Heart right ventricle (tissue), 16 donors: ENCODE results near the gene ADAMTS1. TPM values are rescaled to one million over a fixed set of nuclear protein-coding genes. Genes with fewer than 3 reads are reported as not detected.

ENCODE experiments used
- ATAC-seq, 8 donors: fragments of 200-7000 bp; cut with Tn5 transposase; one replicate each; pipeline ENCODE4 v1.9.1; 2020; ENCODE audit warnings: mild to moderate bottlenecking in 8 of 8, moderate library complexity in 8 of 8, moderate number of reproducible peaks in 1 of 8
- DNase-seq, 2 donors: peaks; one replicate each; pipeline ENCODE4 v3.0.0-alpha.2; 2020
- H3K27ac ChIP-seq, 10 donors: fragments of 200-600 bp; sonication (generic) in 2 of 10; one replicate each; pipeline versions ENCODE4 v1.5.0 to v1.8.0; 2020 to 2022; ENCODE audit warnings: mild to moderate bottlenecking in 3 of 10
- H3K27me3 ChIP-seq, 7 donors: fragments of 200-600 bp; one replicate each; pipeline ENCODE4 v1.8.0; 2021 to 2022; ENCODE audit warnings: mild to moderate bottlenecking in 2 of 7
- H3K36me3 ChIP-seq, 9 donors: fragments of 200-600 bp; sonication (generic) in 1 of 9; one replicate each; pipeline versions ENCODE4 v1.5.0 to v1.8.0; 2020 to 2022; ENCODE audit warnings: mild to moderate bottlenecking in 2 of 9
- H3K4me1 ChIP-seq, 9 donors: fragments of 200-600 bp; sonication (generic) in 1 of 9; one replicate each; pipeline versions ENCODE4 v1.5.0 to v1.8.0; 2020 to 2022; ENCODE audit warnings: mild to moderate bottlenecking in 4 of 9
- H3K4me3 ChIP-seq, 10 donors: fragments of 200-600 bp; sonication (generic) in 2 of 10; one replicate each; pipeline versions ENCODE4 v1.5.0 to v1.8.0; 2020 to 2022; ENCODE audit warnings: mild to moderate bottlenecking in 7 of 10, moderate library complexity in 2 of 10
- H3K9me3 ChIP-seq, 11 donors: fragments of 200-600 bp in 10 of 11; sonication (generic) in 2 of 11; one replicate each; pipeline versions ENCODE4 v1.5.0 to v1.8.0; 2013 to 2022; ENCODE audit warnings: mild to moderate bottlenecking in 2 of 11, control low read depth in 1 of 11, moderate library complexity in 1 of 11
- CTCF ChIP-seq, 9 donors: fragments of 200-600 bp; sonication (generic) in 2 of 9; IDR thresholded peaks; one replicate each; pipeline versions ENCODE4 v1.5.0 to v1.8.0; 2021 to 2022; ENCODE audit warnings: antibody characterized with exemption in 9 of 9, mild to moderate bottlenecking in 5 of 9, moderate library complexity in 1 of 9
- WGBS, 2 donors: extraction: QIAGEN DNeasy Blood & Tissue Kit; methylation state at CpG; one replicate each; pipeline ENCODE4 v1.1.7; 2013; ENCODE audit warnings: inconsistent platforms in 1 of 2; 5-methylcytosine and 5-hydroxymethylcytosine counted together
- intact Hi-C, 10 donors: fragments of 100-400 bp; cut with DNase I; formaldehyde crosslinking; loops; one replicate each; pipeline versions ENCODE4 v1.11.1 to v1.14.2; 2022
- polyA plus RNA-seq, 2 donors: library from polyadenylated mRNA; stranded (reverse); fragments of 200-250 nt; gene quantifications; one replicate each; pipeline ENCODE4 v1.2.3, GENCODE V29; 2013
- total RNA-seq, 10 donors: library from RNA; stranded (reverse); fragmentation: NEBNext Ultra II Directional in 3 of 10; extraction: Animal tissue kit (Norgen Biotek cat#: 25700) in 3 of 10; gene quantifications; one replicate each; pipeline versions ENCODE4 v1.2.1 to v1.2.4, GENCODE V29; 2021 to 2023
- donor health status: Arrhythmogenic right ventricular cardiomyopathy.
- donor health status: ischemic (EF 13 %, LVEDD 7.1; RV severe dilation, severe dysfunction).
- donor health status: healthy with polysubstance abuse.
- donor health status: DM: no; HTN: yes; CAD: no.
- donor health status: DM: no; HTN: no; CAD: no.
- donor health status: ischemic (EF 25% LVEDD 6.9; RV normal size, moderate dysfunction).
- donor health status: ischemic (EF 25% LVEDD 5.7; RV mildly dilated, moderate dysfunction).
- donor health status: healthy.
- donor health status: DM: yes; HTN: yes; CAD: no.
- donor health status: Ischemic cardiomyopathy.
- donor health status: ischemic (EF 35%, LVEDD 5.7; RV mildly dilated, moderate dysfunction).
- donor health status: nonischemic (EF 11% LVEDD 7.7; RV severe dilation, severe dysfunction).
- donor health status: DM: yes; HTN: yes; CAD: no.
- donor health status: PGD.
- donor health status: ischemic (EF 29% LVEDD 5.4; RV normal size, mild dysfunction).
- donor health status: nonischemic (EF 23%, LVEDD 6.1; RV moderate dilation, normal function).

Gene ADAMTS1
- total and polyA plus RNA-seq, 12 donors = 20.4 to 169 (median 74.8) TPM

DNA sequence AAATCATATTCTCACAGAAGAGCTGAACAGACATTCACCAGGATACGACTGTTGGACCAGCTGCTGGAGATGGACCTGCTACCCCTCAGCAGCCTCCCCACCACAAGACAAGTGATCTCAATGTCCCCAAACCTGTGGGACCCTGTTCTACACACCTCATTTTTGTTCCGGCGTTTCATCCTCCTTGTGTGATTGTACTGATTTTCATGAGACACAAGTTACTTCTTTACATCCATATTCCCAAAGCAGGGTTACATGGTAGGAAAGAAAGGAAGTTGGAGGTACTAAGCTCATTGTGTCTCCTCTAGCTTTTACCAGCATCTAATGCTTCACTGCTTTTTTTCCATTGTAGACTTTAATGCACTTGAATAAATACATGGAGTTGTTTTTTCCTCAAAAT lies 8.7 kb downstream of the ADAMTS1 start:
- ATAC-seq (no peak), DNase-seq (no peak)
- TF ChIP-seq CTCF (IDR thresholded peaks at IDR 0.05) = no peak
- Histone ChIP-seq H3K27ac (no peak overlapping the region), H3K4me3 (no peak overlapping the region), H3K27me3 (no peaks in the 10 kb centered on the region), H3K36me3 (peaks cover 0 to 62% (median 56%) of the 10 kb centered on the region in 9 donors), H3K9me3 (no peaks in the 10 kb centered on the region), H3K4me1 (peaks cover 0 to 59% (median 41%) of the 10 kb centered on the region in 9 donors)
- 88 to 92% methylated on average over 3 of the region's 3 CpGs for WGBS, 2 donors
- intact Hi-C loops = loop anchor here in 2 of 10 donors (5.0 to 10.0 kb wide), 2 partner anchors 62 to 64 kb away; no protein-coding TSS in a partner anchor

GRCh38 chr21:26835714-26836265 lies 9.4 kb downstream of the ADAMTS1 start:
- peaks cover 0 to 54% (median 48%) of the 10 kb centered on the region in 9 donors for H3K36me3 ChIP-seq
- intact Hi-C loops = loop anchor here in 2 of 10 donors (5.0 to 10.0 kb wide), 2 partner anchors 61 to 63 kb away; no protein-coding TSS in a partner anchor

DNA sequence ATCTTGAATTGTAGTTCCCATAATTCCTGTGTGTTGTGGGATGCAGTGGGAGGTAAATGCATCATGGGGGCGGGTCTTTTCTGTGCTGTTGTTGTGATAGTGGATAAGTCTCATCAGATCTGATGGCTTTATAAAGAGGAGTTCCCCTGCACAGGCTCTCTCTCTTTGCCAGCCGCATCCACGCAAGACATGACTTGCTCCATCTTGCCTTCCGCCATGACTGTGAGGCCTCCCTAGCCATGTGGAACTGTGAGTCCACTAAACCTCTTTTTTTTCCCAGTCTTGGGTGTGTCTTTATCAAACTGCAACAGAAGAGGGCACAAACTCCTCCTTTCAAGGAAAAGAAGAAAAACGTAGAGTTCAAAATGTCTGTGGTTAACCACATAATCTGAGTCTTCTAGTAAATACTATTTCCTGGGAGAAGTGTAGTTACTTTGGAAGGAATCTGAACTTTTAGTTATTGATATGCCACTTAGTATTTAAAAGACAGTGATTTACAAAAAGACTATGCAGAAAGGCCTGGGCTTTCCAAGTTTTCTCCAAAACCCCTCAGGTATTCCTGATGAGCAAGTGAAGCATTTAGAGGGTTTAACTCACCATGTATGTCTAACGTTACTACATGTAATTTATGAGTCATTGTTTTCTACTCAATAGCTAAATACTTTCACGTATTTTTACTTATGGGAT lies 10.0 kb downstream of the ADAMTS1 start:
- H3K36me3 ChIP-seq = peaks cover 0 to 48% (median 42%) of the 10 kb centered on the region in 9 donors
- no peaks in the 10 kb centered on the region for H3K9me3 ChIP-seq
- no peak overlapping the region for H3K4me3 ChIP-seq
- 83 to 84% methylated on average over 7 of the region's 7 CpGs for WGBS, 2 donors
- intact Hi-C loops = loop anchor here in 2 of 10 donors (5.0 to 10.0 kb wide), 2 partner anchors 60 to 63 kb away; no protein-coding TSS in a partner anchor
- peak overlapping the region in 1 of 10 donors; percentile 2 for H3K27ac ChIP-seq
- H3K27me3 ChIP-seq = no peaks in the 10 kb centered on the region
- ATAC-seq (peak in 6 of 8 donors; percentile 20 to 40 (median 30)), DNase-seq (no peak)
- peaks cover 0 to 46% (median 27%) of the 10 kb centered on the region in 9 donors for H3K4me1 ChIP-seq
- no peak for TF ChIP-seq CTCF (IDR thresholded peaks at IDR 0.05)

More at GRCh38 chr21:26835714-26836265, 9.4 kb downstream of the ADAMTS1 start:
- TF ChIP-seq CTCF (IDR thresholded peaks at IDR 0.05) = no peak
- 41 to 70% methylated on average over 2 of the region's 2 CpGs for WGBS, 2 donors
- ATAC-seq (peak in 1 of 8 donors; percentile 2), DNase-seq (no peak)
- H3K27me3 ChIP-seq = no peaks in the 10 kb centered on the region
- peak overlapping the region in 1 of 10 donors; percentile 2 for H3K27ac ChIP-seq
- no peak overlapping the region for H3K4me3 ChIP-seq
- no peaks in the 10 kb centered on the region for H3K9me3 ChIP-seq
- peaks cover 0 to 52% (median 33%) of the 10 kb centered on the region in 9 donors for H3K4me1 ChIP-seq

DNA sequence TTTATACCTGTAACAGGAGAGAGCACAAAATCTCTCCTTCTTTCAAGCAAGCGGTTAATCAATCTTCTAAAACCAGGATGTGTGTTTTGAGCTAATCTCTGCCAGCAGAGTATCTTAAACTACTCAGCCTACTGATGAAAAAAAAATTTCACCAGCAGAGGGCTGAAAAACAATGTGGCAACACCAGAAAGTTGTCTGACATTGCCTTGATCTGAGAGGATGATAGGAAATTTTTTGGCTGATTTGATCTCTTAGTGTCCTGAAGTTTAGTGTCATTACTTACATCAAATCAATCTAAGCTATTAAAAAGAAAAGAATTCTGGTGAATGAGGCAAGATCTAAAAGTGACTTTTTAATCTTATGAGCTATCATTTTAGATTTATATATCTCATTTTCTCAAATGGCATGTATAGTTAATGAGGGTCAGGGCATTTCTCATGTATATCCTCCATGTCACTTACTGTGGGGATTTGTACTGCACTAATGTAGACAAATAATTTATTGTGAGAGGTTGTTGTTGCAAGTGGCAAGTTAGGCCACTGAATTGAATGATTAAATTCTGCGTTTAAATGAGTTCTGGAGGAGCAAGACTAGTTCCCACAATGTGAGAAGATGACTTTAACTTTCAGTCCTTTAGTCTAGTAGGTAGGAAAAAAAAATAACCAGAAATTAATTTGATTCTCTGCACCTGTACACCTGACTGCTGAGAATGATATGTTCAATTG lies 10.9 kb downstream of the ADAMTS1 start:
- 86 to 93% methylated on average over 2 of the region's 2 CpGs for WGBS, 2 donors
- Histone ChIP-seq H3K9me3 (no peaks in the 10 kb centered on the region), H3K27ac (peak overlapping the region in 1 of 10 donors; percentile 9), H3K36me3 (peaks cover 0 to 40% (median 34%) of the 10 kb centered on the region in 9 donors), H3K4me1 (peaks cover 0 to 38% (median 19%) of the 10 kb centered on the region in 9 donors), H3K4me3 (no peak overlapping the region), H3K27me3 (no peaks in the 10 kb centered on the region)
- ATAC-seq (peak in 2 of 8 donors; percentile 2 to 11), DNase-seq (no peak)
- peak in 5 of 9 donors; percentile 19 to 40 (median 26) for TF ChIP-seq CTCF (IDR thresholded peaks at IDR 0.05)
- intact Hi-C loops = loop anchor here in 2 of 10 donors (5.0 to 10.0 kb wide), 2 partner anchors 60 to 62 kb away; no protein-coding TSS in a partner anchor
